ENCODE results near the gene NOS1AP.

DNA sequence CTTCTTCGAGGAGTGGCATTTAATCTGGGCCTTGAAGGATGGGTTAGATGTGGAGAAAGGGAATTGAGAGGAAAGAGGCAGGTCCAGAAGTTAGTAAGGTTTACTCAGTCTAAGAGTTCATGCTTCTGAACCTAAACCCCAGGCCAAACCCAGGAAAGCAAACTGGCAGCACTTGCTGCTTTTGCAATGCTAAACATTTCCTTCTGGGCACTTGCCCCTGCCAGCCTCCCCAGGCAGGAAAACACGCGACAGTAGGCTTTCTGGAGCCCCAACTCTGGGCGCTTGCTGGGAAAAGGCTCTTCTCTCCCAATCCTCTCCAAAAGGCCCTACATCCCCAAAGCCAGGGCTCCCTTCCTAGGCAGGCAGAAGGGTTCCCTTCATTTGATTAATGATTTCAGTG, 48.4 kb upstream of the NOS1AP start:
- TF ChIP-seq POLR2A (IDR thresholded peaks at IDR 0.05) = no peak
- TF ChIP-seq, protein P1, sequence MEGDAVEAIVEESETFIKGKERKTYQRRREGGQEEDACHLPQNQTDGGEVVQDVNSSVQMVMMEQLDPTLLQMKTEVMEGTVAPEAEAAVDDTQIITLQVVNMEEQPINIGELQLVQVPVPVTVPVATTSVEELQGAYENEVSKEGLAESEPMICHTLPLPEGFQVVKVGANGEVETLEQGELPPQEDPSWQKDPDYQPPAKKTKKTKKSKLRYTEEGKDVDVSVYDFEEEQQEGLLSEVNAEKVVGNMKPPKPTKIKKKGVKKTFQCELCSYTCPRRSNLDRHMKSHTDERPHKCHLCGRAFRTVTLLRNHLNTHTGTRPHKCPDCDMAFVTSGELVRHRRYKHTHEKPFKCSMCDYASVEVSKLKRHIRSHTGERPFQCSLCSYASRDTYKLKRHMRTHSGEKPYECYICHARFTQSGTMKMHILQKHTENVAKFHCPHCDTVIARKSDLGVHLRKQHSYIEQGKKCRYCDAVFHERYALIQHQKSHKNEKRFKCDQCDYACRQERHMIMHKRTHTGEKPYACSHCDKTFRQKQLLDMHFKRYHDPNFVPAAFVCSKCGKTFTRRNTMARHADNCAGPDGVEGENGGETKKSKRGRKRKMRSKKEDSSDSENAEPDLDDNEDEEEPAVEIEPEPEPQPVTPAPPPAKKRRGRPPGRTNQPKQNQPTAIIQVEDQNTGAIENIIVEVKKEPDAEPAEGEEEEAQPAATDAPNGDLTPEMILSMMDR (IDR thresholded peaks at IDR 0.05) = no peak

All from lower leg skin (tissue), 3 donors.